Mesodermal cell (in vitro differentiated cells): ENCODE measurements around the gene GALNT13.

ENCODE experiments used
- H3K27ac ChIP-seq: 2 replicates; pipeline ENCODE4 v1.7.0; 2013; ENCODE audit warnings: mild to moderate bottlenecking, low read depth, low read length, moderate library complexity; ENCODE audit not compliant: severe bottlenecking
- H3K36me3 ChIP-seq: 2 replicates; pipeline ENCODE4 v1.7.1; 2013; ENCODE audit warnings: mild to moderate bottlenecking, low read length, moderate library complexity; ENCODE audit not compliant: control insufficient read depth, insufficient read depth
- H3K4me1 ChIP-seq: one replicate; pipeline ENCODE4 v1.7.1; 2013; ENCODE audit warnings: mild to moderate bottlenecking, low read length; ENCODE audit not compliant: insufficient read depth, control insufficient read depth, poor library complexity, severe bottlenecking
- H3K4me3 ChIP-seq: 2 replicates; pipeline ENCODE4 v1.7.0; 2013; ENCODE audit warnings: low read length, control low read depth, mild to moderate bottlenecking; ENCODE audit not compliant: insufficient read depth, poor library complexity, severe bottlenecking; ENCODE audit errors: extremely low read depth
- H3K9me3 ChIP-seq: 2 replicates; pipeline ENCODE4 v1.7.1; 2013; ENCODE audit warnings: mild to moderate bottlenecking, low read length, moderate library complexity; ENCODE audit not compliant: control insufficient read depth
- WGBS, 2 experiments: methylation state at CpG; one replicate each; pipeline ENCODE4 v1.1.5; 2013; ENCODE audit warnings: missing lambda C conversion rate in 2 of 2; ENCODE audit not compliant: insufficient coverage in 2 of 2; 5-methylcytosine and 5-hydroxymethylcytosine counted together

Gene GALNT13

GRCh38 chr2:154125891-154126290 is 254.2 kb downstream of the GALNT13 start:
- Histone ChIP-seq H3K27ac (no peak overlapping the region), H3K9me3 (no peaks in the 10 kb centered on the region), H3K36me3 (no peaks in the 10 kb centered on the region), H3K4me3 (no peak overlapping the region), H3K4me1 (no peaks in the 10 kb centered on the region)

GRCh38 chr2:154130821-154131220 is 259.1 kb downstream of the GALNT13 start:
- no CpG with 5 or more reads among the region's 1 CpG for WGBS, 2 experiments
- Histone ChIP-seq H3K4me3 (no peak overlapping the region), H3K27ac (no peak overlapping the region), H3K9me3 (no peaks in the 10 kb centered on the region), H3K4me1 (no peaks in the 10 kb centered on the region), H3K36me3 (no peaks in the 10 kb centered on the region)

GRCh38 chr2:154132827-154133226 is 261.1 kb downstream of the GALNT13 start:
- Histone ChIP-seq H3K9me3 (no peaks in the 10 kb centered on the region), H3K27ac (no peak overlapping the region), H3K4me3 (no peak overlapping the region), H3K36me3 (no peaks in the 10 kb centered on the region), H3K4me1 (no peaks in the 10 kb centered on the region)
- WGBS, 2 experiments, result no CpG with 5 or more reads among the region's 2 CpGs

- 73 to 79% methylated on average over 2 to 3 of the region's 3 CpGs for WGBS, 2 experiments
- H3K9me3 ChIP-seq, result no peaks in the 10 kb centered on the region
- no peak overlapping the region for H3K4me3 ChIP-seq
- H3K4me1 ChIP-seq, result no peaks in the 10 kb centered on the region
- H3K27ac ChIP-seq, result no peak overlapping the region
- no peaks in the 10 kb centered on the region for H3K36me3 ChIP-seq
Measured at GRCh38 chr2:154133823-154134222, 262.1 kb downstream of the GALNT13 start.

- H3K4me1 ChIP-seq, result no peaks in the 10 kb centered on the region
- no peak overlapping the region for H3K4me3 ChIP-seq
- no peaks in the 10 kb centered on the region for H3K36me3 ChIP-seq
- WGBS, 2 experiments, result 100% methylated on average over 1 to 4 of the region's 4 CpGs
- no peaks in the 10 kb centered on the region for H3K9me3 ChIP-seq
- no peak overlapping the region for H3K27ac ChIP-seq
Measured at GRCh38 chr2:154140249-154141025, 268.7 kb downstream of the GALNT13 start.

GRCh38 chr2:154142480-154142879 is 270.8 kb downstream of the GALNT13 start:
- Histone ChIP-seq H3K27ac (no peak overlapping the region), H3K36me3 (no peaks in the 10 kb centered on the region), H3K9me3 (no peaks in the 10 kb centered on the region), H3K4me1 (no peaks in the 10 kb centered on the region), H3K4me3 (no peak overlapping the region)
- 83% methylated on average over 1 of the region's 2 CpGs; no CpG with 5 or more reads in 1 of the 2 experiments for WGBS, 2 experiments

GRCh38 chr2:154143105-154143504 is 271.4 kb downstream of the GALNT13 start:
- no peaks in the 10 kb centered on the region for H3K9me3 ChIP-seq
- H3K4me3 ChIP-seq, result no peak overlapping the region
- H3K4me1 ChIP-seq, result no peaks in the 10 kb centered on the region
- no peaks in the 10 kb centered on the region for H3K36me3 ChIP-seq
- H3K27ac ChIP-seq, result no peak overlapping the region
- 84 to 89% methylated on average over 3 of the region's 4 CpGs for WGBS, 2 experiments

- H3K4me1 ChIP-seq, result no peaks in the 10 kb centered on the region
- H3K9me3 ChIP-seq, result no peaks in the 10 kb centered on the region
- 90 to 94% methylated on average over 2 of the region's 2 CpGs for WGBS, 2 experiments
- H3K36me3 ChIP-seq, result no peaks in the 10 kb centered on the region
- no peak overlapping the region for H3K27ac ChIP-seq
- H3K4me3 ChIP-seq, result no peak overlapping the region
Measured at GRCh38 chr2:154158101-154158500, 286.4 kb downstream of the GALNT13 start.

GRCh38 chr2:154161286-154161685 is 289.6 kb downstream of the GALNT13 start:
- no peak overlapping the region for H3K27ac ChIP-seq
- 88 to 100% methylated on average over 1 of the region's 2 CpGs for WGBS, 2 experiments

GRCh38 chr2:154170400-154170799 is 298.7 kb downstream of the GALNT13 start:
- Histone ChIP-seq H3K36me3 (no peaks in the 10 kb centered on the region), H3K4me1 (no peaks in the 10 kb centered on the region), H3K27ac (no peak overlapping the region), H3K9me3 (no peaks in the 10 kb centered on the region), H3K4me3 (no peak overlapping the region)
- 60% methylated on average over 1 of the region's 1 CpG; no CpG with 5 or more reads in 1 of the 2 experiments for WGBS, 2 experiments

More at GRCh38 chr2:154161286-154161685, 289.6 kb downstream of the GALNT13 start:
- no peaks in the 10 kb centered on the region for H3K36me3 ChIP-seq
- no peak overlapping the region for H3K4me3 ChIP-seq
- H3K4me1 ChIP-seq, result no peaks in the 10 kb centered on the region
- no peaks in the 10 kb centered on the region for H3K9me3 ChIP-seq

- no peaks in the 10 kb centered on the region for H3K4me1 ChIP-seq
- WGBS, 2 experiments, result no CpG with 5 or more reads among the region's 2 CpGs
- no peak overlapping the region for H3K27ac ChIP-seq
- no peaks in the 10 kb centered on the region for H3K36me3 ChIP-seq
- no peak overlapping the region for H3K4me3 ChIP-seq
- H3K9me3 ChIP-seq, result no peaks in the 10 kb centered on the region
Measured at GRCh38 chr2:154173164-154173563, 301.4 kb downstream of the GALNT13 start.
